Mesothelial cell of epicardium (in vitro differentiated cells): ENCODE measurements around the gene PCDHB4. TPM values are rescaled to one million over a fixed set of nuclear protein-coding genes. Genes with fewer than 3 reads are reported as not detected.

Source experiments
- DNase-seq, 2 experiments: peaks; one replicate each; pipeline ENCODE4 v3.0.0; 2021; ENCODE audit warnings: low spot score in 2 of 2; ENCODE audit not compliant: unreplicated experiment in 2 of 2
- H3K27ac Mint-ChIP-seq: 2 replicates; pipeline ENCODE4 v1.8.0; 2021; ENCODE audit warnings: mixed read lengths
- H3K27me3 Mint-ChIP-seq: 2 replicates; pipeline ENCODE4 v1.8.0; 2021; ENCODE audit warnings: low read depth, mixed read lengths
- H3K36me3 Mint-ChIP-seq: 2 replicates; pipeline ENCODE4 v1.8.0; 2021; ENCODE audit warnings: mixed read lengths
- H3K4me1 Mint-ChIP-seq: 2 replicates; pipeline ENCODE4 v1.8.0; 2021; ENCODE audit warnings: mixed read lengths
- H3K4me3 Mint-ChIP-seq: 2 replicates; pipeline ENCODE4 v1.8.0; 2021; ENCODE audit warnings: mild to moderate bottlenecking, moderate library complexity, mixed read lengths
- H3K9me3 Mint-ChIP-seq: 2 replicates; pipeline ENCODE4 v1.8.0; 2021; ENCODE audit warnings: mixed read lengths
- total RNA-seq: library from RNA; stranded (reverse); gene quantifications from 3 replicates; pipeline ENCODE4 v1.2.1, GENCODE V29; 2021
- TF ChIP-seq, protein P1 (sequence below): fragments of 200-600 bp; sonication (generic); IDR thresholded peaks from one replicate; pipeline ENCODE4 v1.5.0; 2021; ENCODE audit warnings: antibody characterized with exemption; ENCODE audit not compliant: unreplicated experiment

Gene PCDHB4
- total RNA-seq = 7.9 to 8.6 TPM (median 8.0 TPM) in 3 replicates

DNA sequence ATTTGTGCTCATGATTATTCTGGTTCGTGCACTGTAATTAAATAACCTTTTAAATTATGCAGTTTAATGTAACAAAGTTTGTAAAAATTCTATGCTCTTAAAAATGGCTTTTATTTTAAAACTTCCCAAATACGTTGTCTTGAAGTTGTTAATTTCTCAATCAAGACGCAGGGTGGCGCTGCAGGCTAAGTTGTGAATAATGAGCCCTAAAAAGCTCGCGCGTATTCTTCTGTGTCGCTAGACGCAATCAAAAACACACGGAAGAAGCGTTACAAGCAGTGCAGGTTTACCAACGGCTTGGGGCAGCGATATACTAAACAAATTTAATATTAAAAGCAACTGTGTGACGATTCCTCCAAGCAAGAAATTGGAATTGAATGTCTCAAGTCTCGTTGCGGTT is at the start of gene PCDHB4:
Gene PCDHB4, plus strand, starts transcription at position 256 of the 400 bp plus-strand sequence. CDS start 181 bp downstream, outside the sequence.
- TF ChIP-seq, protein P1, sequence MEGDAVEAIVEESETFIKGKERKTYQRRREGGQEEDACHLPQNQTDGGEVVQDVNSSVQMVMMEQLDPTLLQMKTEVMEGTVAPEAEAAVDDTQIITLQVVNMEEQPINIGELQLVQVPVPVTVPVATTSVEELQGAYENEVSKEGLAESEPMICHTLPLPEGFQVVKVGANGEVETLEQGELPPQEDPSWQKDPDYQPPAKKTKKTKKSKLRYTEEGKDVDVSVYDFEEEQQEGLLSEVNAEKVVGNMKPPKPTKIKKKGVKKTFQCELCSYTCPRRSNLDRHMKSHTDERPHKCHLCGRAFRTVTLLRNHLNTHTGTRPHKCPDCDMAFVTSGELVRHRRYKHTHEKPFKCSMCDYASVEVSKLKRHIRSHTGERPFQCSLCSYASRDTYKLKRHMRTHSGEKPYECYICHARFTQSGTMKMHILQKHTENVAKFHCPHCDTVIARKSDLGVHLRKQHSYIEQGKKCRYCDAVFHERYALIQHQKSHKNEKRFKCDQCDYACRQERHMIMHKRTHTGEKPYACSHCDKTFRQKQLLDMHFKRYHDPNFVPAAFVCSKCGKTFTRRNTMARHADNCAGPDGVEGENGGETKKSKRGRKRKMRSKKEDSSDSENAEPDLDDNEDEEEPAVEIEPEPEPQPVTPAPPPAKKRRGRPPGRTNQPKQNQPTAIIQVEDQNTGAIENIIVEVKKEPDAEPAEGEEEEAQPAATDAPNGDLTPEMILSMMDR = no peak
- DNase-seq = no peak
- Mint-ChIP-seq H3K27ac (no peak within 1 kb of the TSS), H3K4me1 (no peaks in the 10 kb centered on the region), H3K4me3 (no peak within 1 kb of the TSS), H3K27me3 (no peaks in the 10 kb centered on the region), H3K9me3 (peaks cover 39% of the 10 kb centered on the region), H3K36me3 (peaks cover 59% of the 10 kb centered on the region)

GRCh38 chr5:141077826-141078225 is 43.8 kb upstream of the PCDHB4 start:
- no peak overlapping the region for H3K27ac Mint-ChIP-seq
- no peak overlapping the region for H3K4me3 Mint-ChIP-seq
- H3K36me3 Mint-ChIP-seq = no peaks in the 10 kb centered on the region
- peaks cover 9% of the 10 kb centered on the region for H3K4me1 Mint-ChIP-seq
- H3K27me3 Mint-ChIP-seq = peaks cover 5% of the 10 kb centered on the region
- H3K9me3 Mint-ChIP-seq = peaks cover 6% of the 10 kb centered on the region
- DNase-seq = no peak
- TF ChIP-seq, protein P1 = no peak

DNA sequence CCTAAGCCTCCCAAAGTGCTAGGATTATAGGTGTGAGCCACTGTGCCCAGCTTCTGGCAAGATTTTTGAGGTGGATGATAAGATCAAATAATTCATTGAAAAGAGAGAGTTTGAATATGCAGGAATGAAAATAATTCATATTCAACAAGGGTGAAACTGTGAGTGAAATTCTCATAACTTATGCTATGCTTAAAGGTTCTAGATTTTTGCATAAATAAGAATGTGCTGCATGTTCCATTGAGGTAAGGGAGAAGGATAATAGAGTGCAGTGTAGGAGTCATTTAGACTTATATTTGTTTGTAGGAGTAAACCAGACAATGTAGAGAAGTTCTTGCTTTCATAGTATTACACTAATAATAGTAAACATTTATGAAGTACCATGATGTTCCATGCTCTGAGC is 39.4 kb upstream of the PCDHB4 start:
- peaks cover 6% of the 10 kb centered on the region for H3K27me3 Mint-ChIP-seq
- no peak overlapping the region for H3K4me3 Mint-ChIP-seq
- TF ChIP-seq, protein P1 = no peak
- H3K9me3 Mint-ChIP-seq = peaks cover 12% of the 10 kb centered on the region
- DNase-seq = no peak
- H3K27ac Mint-ChIP-seq = no peak overlapping the region
- no peaks in the 10 kb centered on the region for H3K4me1 Mint-ChIP-seq
- peaks cover 5% of the 10 kb centered on the region for H3K36me3 Mint-ChIP-seq

DNA sequence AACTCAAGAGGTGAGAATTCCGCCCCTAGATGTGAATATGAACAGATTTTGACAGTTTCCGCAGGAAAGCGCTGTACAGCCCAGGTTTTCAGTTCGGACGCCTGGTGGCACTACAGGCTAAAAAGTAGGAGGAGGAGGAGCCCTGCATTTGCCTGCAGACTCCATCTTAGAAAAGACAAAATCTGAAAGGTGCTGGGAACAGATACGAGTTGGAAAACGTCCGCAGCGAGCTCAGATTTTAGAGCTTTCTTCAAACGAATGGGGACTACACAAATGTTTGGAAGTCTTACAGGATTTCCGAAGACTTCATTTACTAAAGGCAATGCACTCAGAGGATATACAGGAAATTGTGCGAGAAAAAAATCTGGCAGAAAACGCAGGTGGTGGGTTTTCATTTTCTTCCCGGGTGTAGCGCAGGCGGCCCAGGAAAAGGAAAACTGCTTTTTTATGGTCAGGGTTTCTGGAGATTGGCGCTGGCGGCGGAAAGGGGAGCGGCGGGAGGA is 37.1 kb upstream of the PCDHB4 start:
- DNase-seq = no peak

GRCh38 chr5:141094481-141095262 is 26.9 kb upstream of the PCDHB4 start, which contains the start of gene PCDHB2:
Gene PCDHB2, plus strand, starts transcription at chr5:141094615. Its CDS starts 176 bp downstream, at chr5:141094791.
- TF ChIP-seq, protein P1 = peak; percentile 89
- Mint-ChIP-seq H3K27me3 (peaks cover 2% of the 10 kb centered on the region), H3K27ac (peak within 1 kb of the TSS; percentile 100), H3K36me3 (peaks cover 34% of the 10 kb centered on the region), H3K4me3 (peak within 1 kb of the TSS; percentile 98), H3K4me1 (peaks cover 4% of the 10 kb centered on the region), H3K9me3 (peaks cover 32% of the 10 kb centered on the region)
- peak; percentile 60 to 81 for DNase-seq

More for the DNA sequence above, 37.1 kb upstream of the PCDHB4 start:
- peaks cover 18% of the 10 kb centered on the region for H3K9me3 Mint-ChIP-seq
- peaks cover 4% of the 10 kb centered on the region for H3K27me3 Mint-ChIP-seq
- H3K4me3 Mint-ChIP-seq = peak overlapping the region; percentile 80
- no peaks in the 10 kb centered on the region for H3K4me1 Mint-ChIP-seq
- H3K36me3 Mint-ChIP-seq = peaks cover 5% of the 10 kb centered on the region
- peak overlapping the region; percentile 95 for H3K27ac Mint-ChIP-seq
- TF ChIP-seq, protein P1 = peak; percentile 21
